HepG2 (cell line): ENCODE results near the gene ELF1. TPM values are rescaled to one million over a fixed set of nuclear protein-coding genes. Genes with fewer than 3 reads are reported as not detected.

ENCODE experiments used
- AKAP8 ChIP-seq: sonication (generic); formaldehyde crosslinking; IDR thresholded peaks from 2 replicates; pipeline ENCODE4 v1.5.1; 2020; ENCODE audit warnings: mild to moderate bottlenecking, missing genetic modification reagents
- ASH2L ChIP-seq: fragments of 300-600, 200-600 bp; sonication (generic); IDR thresholded peaks from 2 replicates; pipeline ENCODE4 v1.7.0; 2017; ENCODE audit warnings: low read depth, mild to moderate bottlenecking, moderate library complexity, mixed read lengths, low read length; ENCODE audit not compliant: insufficient read length
- ELF4 ChIP-seq: sonication (generic); formaldehyde crosslinking; IDR thresholded peaks from 2 replicates; pipeline ENCODE4 v1.5.0; 2020; ENCODE audit warnings: missing genetic modification reagents, mild to moderate bottlenecking, moderate library complexity, borderline replicate concordance
- ETV5 ChIP-seq: IDR thresholded peaks from 2 replicates; pipeline ENCODE4 v1.6.1; 2018; ENCODE audit warnings: missing biosample characterization, missing genetic modification reagents, inconsistent platforms, borderline replicate concordance
- GZF1 ChIP-seq: sonication (generic); formaldehyde crosslinking; IDR thresholded peaks from 2 replicates; pipeline ENCODE4 v1.5.1; 2020; ENCODE audit warnings: mild to moderate bottlenecking, missing genetic modification reagents
- HCFC1 ChIP-seq: fragments of 150-350 bp; IDR thresholded peaks from 2 replicates; pipeline ENCODE4 v1.6.1; 2014; ENCODE audit warnings: low read depth, low read length
- NR3C1 ChIP-seq: sonication (generic); formaldehyde crosslinking; IDR thresholded peaks from 2 replicates; pipeline ENCODE4 v1.4.0; 2020; ENCODE audit warnings: missing genetic modification reagents
- RFX3 ChIP-seq: IDR thresholded peaks from 2 replicates; pipeline ENCODE4 v1.6.1; 2016; ENCODE audit warnings: missing biosample characterization, missing genetic modification reagents
- SALL1 ChIP-seq: sonication (generic); formaldehyde crosslinking; IDR thresholded peaks from 2 replicates; pipeline ENCODE4 v1.8.0; 2022; ENCODE audit warnings: mild to moderate bottlenecking, missing genetic modification reagents
- SCMH1 ChIP-seq: sonication (generic); formaldehyde crosslinking; IDR thresholded peaks from 2 replicates; pipeline ENCODE4 v1.9.0; 2021; ENCODE audit warnings: missing genetic modification reagents, mild to moderate bottlenecking, borderline replicate concordance
- SOX13 ChIP-seq, 3 experiments: fragments of 450-650 bp in 1 of 3; sonication (generic) in 1 of 3; formaldehyde crosslinking in 1 of 3; IDR thresholded peaks in 2 of 3; conservative IDR thresholded peaks in 1 of 3; 2 replicates each; pipeline versions ENCODE4 v1.5.0 to v1.6.1; 2016 to 2020; ENCODE audit warnings: antibody characterized with exemption in 1 of 3, mild to moderate bottlenecking in 1 of 3, missing compliant biosample characterization in 1 of 3, missing genetic modification reagents in 1 of 3, moderate library complexity in 1 of 3
- ZNF296 ChIP-seq: sonication (generic); formaldehyde crosslinking; conservative IDR thresholded peaks from 2 replicates; pipeline ENCODE4 v1.5.0; 2020; ENCODE audit warnings: mild to moderate bottlenecking, missing genetic modification reagents
- ZNF546 ChIP-seq: sonication (generic); formaldehyde crosslinking; conservative IDR thresholded peaks from 2 replicates; pipeline ENCODE4 v1.8.1; 2023; ENCODE audit warnings: mild to moderate bottlenecking, missing genetic modification reagents
- ZNF569 ChIP-seq: sonication (generic); formaldehyde crosslinking; IDR thresholded peaks from 2 replicates; pipeline ENCODE4 v1.5.0; 2020; ENCODE audit warnings: mild to moderate bottlenecking, missing genetic modification reagents, moderate library complexity, borderline replicate concordance
- ZNF644 ChIP-seq: IDR thresholded peaks from 2 replicates; pipeline ENCODE4 v1.6.1; 2016; ENCODE audit warnings: low read depth
- ZNF782 ChIP-seq: sonication (generic); formaldehyde crosslinking; IDR thresholded peaks from 2 replicates; pipeline ENCODE4 v1.4.0; 2020; ENCODE audit warnings: missing genetic modification reagents, mild to moderate bottlenecking, borderline replicate concordance
- polyA plus RNA-seq, 8 experiments: library from polyadenylated mRNA; depleted of rRNA in 3 of 8; stranded (reverse) in 7 of 8; unstranded in 1 of 8; fragments of >200 nt; fragmentation: Illumina TruSeq in 4 of 8; extraction: Trizol in 4 of 8; gene quantifications; 2 replicates each; pipeline versions ENCODE4 v1.2.1 to v1.2.3, GENCODE V29; 2011 to 2016; ENCODE audit warnings: low read depth in 4 of 8, missing spikeins in 1 of 8, mixed read lengths in 1 of 8; ENCODE audit not compliant: insufficient read depth in 1 of 8
- total RNA-seq, 5 experiments: library from RNA; depleted of rRNA; stranded (reverse); fragments of >200 nt; fragmentation: Illumina TruSeq; extraction: Trizol; gene quantifications; 2 replicates each; pipeline ENCODE4 v1.2.3, GENCODE V29; 2016; ENCODE audit warnings: low read depth in 1 of 5
- TF ChIP-seq, protein P1 (sequence below): sonication (generic); formaldehyde crosslinking; IDR thresholded peaks from 2 replicates; pipeline ENCODE4 v1.4.0; 2020; ENCODE audit warnings: missing genetic modification reagents
- TF ChIP-seq, protein P2 (sequence below): sonication (generic); formaldehyde crosslinking; IDR thresholded peaks from 2 replicates; pipeline ENCODE4 v1.8.1; 2022; ENCODE audit warnings: mild to moderate bottlenecking, missing genetic modification reagents
- TF ChIP-seq, protein P3 (sequence below): IDR thresholded peaks from 2 replicates; pipeline ENCODE4 v1.6.1; 2012; ENCODE audit warnings: low read depth, low read length, improper control_type of control experiment
- TF ChIP-seq, protein P4 (sequence below): IDR thresholded peaks from 2 replicates; pipeline ENCODE4 v1.6.1; 2016; ENCODE audit warnings: mild to moderate bottlenecking, missing biosample characterization, missing genetic modification reagents
- TF ChIP-seq, protein P5 (sequence below): sonication (generic); formaldehyde crosslinking; IDR thresholded peaks from 2 replicates; pipeline ENCODE4 v1.8.0; 2022; ENCODE audit warnings: mild to moderate bottlenecking, missing genetic modification reagents, moderate library complexity
- TF ChIP-seq, protein P6 (sequence below): sonication (generic); formaldehyde crosslinking; IDR thresholded peaks from 2 replicates; pipeline ENCODE4 v1.4.0; 2020; ENCODE audit warnings: missing genetic modification reagents
- TF ChIP-seq, protein P7 (sequence below): sonication (generic); formaldehyde crosslinking; IDR thresholded peaks from 2 replicates; pipeline ENCODE4 v1.8.1; 2023; ENCODE audit warnings: mild to moderate bottlenecking, moderate library complexity, missing genetic modification reagents

Gene ELF1
- total and polyA plus RNA-seq, 2 of the 13 experiments (the other 11 are each of a cell fraction or from before 2014, with no cell fraction given): 24.6 to 71.5 TPM

DNA sequence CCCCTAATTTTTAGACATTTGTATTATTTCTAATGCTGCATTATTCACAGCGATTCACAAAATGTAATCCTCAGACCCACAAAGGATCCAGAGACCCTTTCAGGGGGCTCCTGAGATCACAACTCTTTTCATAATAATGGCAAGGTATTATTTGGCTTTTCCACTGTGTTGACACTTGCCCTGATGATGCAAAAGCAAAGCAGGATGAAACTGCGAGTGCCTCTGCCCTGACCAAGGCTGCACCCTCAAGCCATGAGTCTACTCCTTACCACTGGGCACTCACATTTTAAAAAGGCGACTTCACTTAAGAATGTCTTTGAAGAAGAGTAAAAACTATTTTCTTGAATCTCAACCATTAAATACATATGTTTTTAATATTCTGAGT lies 11.4 kb downstream of the ELF1 start (continued):
- peak; percentile 86 for TF ChIP-seq SALL1 (CRISPR knock-in tag)
- TF ChIP-seq, protein P1, sequence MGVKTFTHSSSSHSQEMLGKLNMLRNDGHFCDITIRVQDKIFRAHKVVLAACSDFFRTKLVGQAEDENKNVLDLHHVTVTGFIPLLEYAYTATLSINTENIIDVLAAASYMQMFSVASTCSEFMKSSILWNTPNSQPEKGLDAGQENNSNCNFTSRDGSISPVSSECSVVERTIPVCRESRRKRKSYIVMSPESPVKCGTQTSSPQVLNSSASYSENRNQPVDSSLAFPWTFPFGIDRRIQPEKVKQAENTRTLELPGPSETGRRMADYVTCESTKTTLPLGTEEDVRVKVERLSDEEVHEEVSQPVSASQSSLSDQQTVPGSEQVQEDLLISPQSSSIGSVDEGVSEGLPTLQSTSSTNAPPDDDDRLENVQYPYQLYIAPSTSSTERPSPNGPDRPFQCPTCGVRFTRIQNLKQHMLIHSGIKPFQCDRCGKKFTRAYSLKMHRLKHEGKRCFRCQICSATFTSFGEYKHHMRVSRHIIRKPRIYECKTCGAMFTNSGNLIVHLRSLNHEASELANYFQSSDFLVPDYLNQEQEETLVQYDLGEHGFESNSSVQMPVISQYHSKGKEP: no peak
- no peak for TF ChIP-seq GZF1
- TF ChIP-seq ZNF644 (CRISPR knock-in tag): peak; percentile 71; the same call in 1 of the 2 replicates
- TF ChIP-seq AKAP8 (CRISPR knock-in tag): no peak
- no peak for TF ChIP-seq SOX13 (IDR thresholded peaks at IDR 0.05)
- TF ChIP-seq SOX13 (CRISPR knock-in tag; conservative IDR thresholded peaks at IDR 0.05 in 1 of 2, IDR thresholded peaks at IDR 0.05 in 1 of 2): peak in 1 of 2 experiments; percentile 65; a peak in 2 of 4 replicates
- no peak for TF ChIP-seq SCMH1
- no peak for TF ChIP-seq ELF4 (CRISPR knock-in tag)
- TF ChIP-seq HCFC1: no peak
- no peak for TF ChIP-seq ZNF296 (CRISPR knock-in tag)
- TF ChIP-seq RFX3 (CRISPR knock-in tag): no peak
- TF ChIP-seq, protein P2, sequence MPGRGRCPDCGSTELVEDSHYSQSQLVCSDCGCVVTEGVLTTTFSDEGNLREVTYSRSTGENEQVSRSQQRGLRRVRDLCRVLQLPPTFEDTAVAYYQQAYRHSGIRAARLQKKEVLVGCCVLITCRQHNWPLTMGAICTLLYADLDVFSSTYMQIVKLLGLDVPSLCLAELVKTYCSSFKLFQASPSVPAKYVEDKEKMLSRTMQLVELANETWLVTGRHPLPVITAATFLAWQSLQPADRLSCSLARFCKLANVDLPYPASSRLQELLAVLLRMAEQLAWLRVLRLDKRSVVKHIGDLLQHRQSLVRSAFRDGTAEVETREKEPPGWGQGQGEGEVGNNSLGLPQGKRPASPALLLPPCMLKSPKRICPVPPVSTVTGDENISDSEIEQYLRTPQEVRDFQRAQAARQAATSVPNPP (CRISPR knock-in tag): no peak
- TF ChIP-seq, protein P3, sequence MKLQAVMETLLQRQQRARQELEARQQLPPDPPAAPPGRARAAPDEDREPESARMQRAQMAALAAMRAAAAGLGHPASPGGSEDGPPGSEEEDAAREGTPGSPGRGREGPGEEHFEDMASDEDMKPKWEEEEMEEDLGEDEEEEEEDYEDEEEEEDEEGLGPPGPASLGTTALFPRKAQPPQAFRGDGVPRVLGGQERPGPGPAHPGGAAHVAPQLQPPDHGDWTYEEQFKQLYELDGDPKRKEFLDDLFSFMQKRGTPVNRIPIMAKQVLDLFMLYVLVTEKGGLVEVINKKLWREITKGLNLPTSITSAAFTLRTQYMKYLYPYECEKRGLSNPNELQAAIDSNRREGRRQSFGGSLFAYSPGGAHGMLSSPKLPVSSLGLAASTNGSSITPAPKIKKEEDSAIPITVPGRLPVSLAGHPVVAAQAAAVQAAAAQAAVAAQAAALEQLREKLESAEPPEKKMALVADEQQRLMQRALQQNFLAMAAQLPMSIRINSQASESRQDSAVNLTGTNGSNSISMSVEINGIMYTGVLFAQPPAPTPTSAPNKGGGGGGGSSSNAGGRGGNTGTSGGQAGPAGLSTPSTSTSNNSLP: no peak
- TF ChIP-seq, protein P4, sequence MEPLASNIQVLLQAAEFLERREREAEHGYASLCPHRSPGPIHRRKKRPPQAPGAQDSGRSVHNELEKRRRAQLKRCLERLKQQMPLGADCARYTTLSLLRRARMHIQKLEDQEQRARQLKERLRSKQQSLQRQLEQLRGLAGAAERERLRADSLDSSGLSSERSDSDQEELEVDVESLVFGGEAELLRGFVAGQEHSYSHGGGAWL (CRISPR knock-in tag): no peak
- TF ChIP-seq ASH2L: no peak
- no peak for TF ChIP-seq NR3C1 (CRISPR knock-in tag)
- TF ChIP-seq, protein P5, sequence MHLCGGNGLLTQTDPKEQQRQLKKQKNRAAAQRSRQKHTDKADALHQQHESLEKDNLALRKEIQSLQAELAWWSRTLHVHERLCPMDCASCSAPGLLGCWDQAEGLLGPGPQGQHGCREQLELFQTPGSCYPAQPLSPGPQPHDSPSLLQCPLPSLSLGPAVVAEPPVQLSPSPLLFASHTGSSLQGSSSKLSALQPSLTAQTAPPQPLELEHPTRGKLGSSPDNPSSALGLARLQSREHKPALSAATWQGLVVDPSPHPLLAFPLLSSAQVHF (CRISPR knock-in tag): no peak
- no peak for TF ChIP-seq ZNF569 (CRISPR knock-in tag)
- TF ChIP-seq ETV5 (CRISPR knock-in tag): no peak
- no peak for TF ChIP-seq ZNF782 (CRISPR knock-in tag)
- TF ChIP-seq ZNF546 (CRISPR knock-in tag): no peak
- TF ChIP-seq, protein P6, sequence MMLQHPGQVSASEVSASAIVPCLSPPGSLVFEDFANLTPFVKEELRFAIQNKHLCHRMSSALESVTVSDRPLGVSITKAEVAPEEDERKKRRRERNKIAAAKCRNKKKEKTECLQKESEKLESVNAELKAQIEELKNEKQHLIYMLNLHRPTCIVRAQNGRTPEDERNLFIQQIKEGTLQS (CRISPR knock-in tag): peak; percentile 88
- TF ChIP-seq, protein P7, sequence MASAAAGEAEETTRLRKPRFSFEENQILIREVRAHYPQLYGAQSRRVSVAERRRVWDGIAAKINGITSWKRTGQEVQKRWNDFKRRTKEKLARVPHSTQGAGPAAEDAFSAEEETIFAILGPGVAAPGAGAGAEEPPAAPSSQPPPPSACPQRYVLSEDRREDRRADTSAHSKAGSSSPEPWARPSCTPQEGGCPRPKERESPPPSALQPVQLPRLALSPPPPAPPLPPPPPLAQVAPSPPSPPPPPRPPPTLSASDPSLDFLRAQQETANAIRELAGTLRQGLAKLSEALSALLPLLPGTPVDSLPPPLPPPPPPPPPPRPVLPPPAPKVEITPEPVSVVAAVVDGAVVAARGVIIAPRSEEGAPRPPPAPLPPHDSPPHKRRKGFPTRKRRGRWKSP (CRISPR knock-in tag): no peak
